DOHH2 (cell line): Measurements from ENCODE around the gene DLST.
"Not testable (repeated sequence)": the region's sequence is repeated elsewhere in the genome, so short reads cannot be mapped to it uniquely, and the experiment has no call there.

ENCODE experiments used
- CTCF ChIP-seq: fragments of 200-600 bp; sonication (generic); IDR thresholded peaks from one replicate; pipeline ENCODE4 v1.5.1; 2014; ENCODE audit warnings: antibody characterized with exemption, mild to moderate bottlenecking, low read depth, low read length; ENCODE audit not compliant: poor library complexity, severe bottlenecking
- EZH2phosphoT487 ChIP-seq: fragments of 200-600 bp; sonication (generic); IDR thresholded peaks from 2 replicates; pipeline ENCODE4 v1.6.1; 2017; ENCODE audit warnings: borderline replicate concordance, mild to moderate bottlenecking, antibody characterized with exemption, low read length, moderate library complexity, mixed read lengths

GRCh38 chr14:74932936-74933335, 51.2 kb downstream of the DLST start:
- TF ChIP-seq CTCF, EZH2phosphoT487: not testable (repeated sequence)
